GM18502 (cell line): ENCODE measurements around the gene RASGRF2.

Experiments
- ATAC-seq: cut with Tn5 transposase; IDR thresholded peaks from one replicate; pipeline ENCODE4 v1.9.1; 2021; ENCODE audit warnings: mild to moderate bottlenecking; ENCODE audit not compliant: unreplicated experiment, poor library complexity

RASGRF2 gene

GRCh38 chr5:81067406-81067805 lies 107.2 kb downstream of the RASGRF2 start:
- no peak for ATAC-seq

GRCh38 chr5:81068063-81068462 lies 107.9 kb downstream of the RASGRF2 start:
- ATAC-seq: no peak

GRCh38 chr5:81068635-81069034 lies 108.5 kb downstream of the RASGRF2 start:
- no peak for ATAC-seq

- no peak for ATAC-seq
These were observed 109.8 kb downstream of the RASGRF2 start for GRCh38 chr5:81069990-81070389.

- ATAC-seq: no peak
These were observed 110.5 kb downstream of the RASGRF2 start for GRCh38 chr5:81070571-81071255.

GRCh38 chr5:81075041-81075440 lies 114.9 kb downstream of the RASGRF2 start:
- ATAC-seq: no peak

GRCh38 chr5:81077105-81077504 lies 116.9 kb downstream of the RASGRF2 start:
- ATAC-seq: no peak

- no peak for ATAC-seq
These were observed 118.8 kb downstream of the RASGRF2 start for GRCh38 chr5:81078930-81079329.

GRCh38 chr5:81080809-81081460 lies 120.8 kb downstream of the RASGRF2 start:
- ATAC-seq: no peak

GRCh38 chr5:81081461-81081835 lies 121.3 kb downstream of the RASGRF2 start:
- no peak for ATAC-seq

- ATAC-seq: no peak
These were observed 126.7 kb downstream of the RASGRF2 start for GRCh38 chr5:81086881-81087281.

GRCh38 chr5:81091199-81091598 lies 131.0 kb downstream of the RASGRF2 start:
- ATAC-seq: no peak

GRCh38 chr5:81093536-81094196 lies 133.5 kb downstream of the RASGRF2 start:
- ATAC-seq: no peak

GRCh38 chr5:81095835-81096234 lies 135.7 kb downstream of the RASGRF2 start:
- no peak for ATAC-seq

GRCh38 chr5:81097713-81098112 lies 137.6 kb downstream of the RASGRF2 start:
- ATAC-seq: no peak

- ATAC-seq: no peak
These were observed 145.2 kb downstream of the RASGRF2 start for GRCh38 chr5:81105261-81105877.

- no peak for ATAC-seq
These were observed 155.1 kb downstream of the RASGRF2 start for GRCh38 chr5:81115261-81115660.

GRCh38 chr5:81117566-81117965 lies 157.4 kb downstream of the RASGRF2 start:
- no peak for ATAC-seq

GRCh38 chr5:81121273-81121672 lies 161.1 kb downstream of the RASGRF2 start:
- ATAC-seq: no peak

- no peak for ATAC-seq
These were observed 161.9 kb downstream of the RASGRF2 start for GRCh38 chr5:81121836-81122630.
